Umbilical cord (tissue), 2 donors: ENCODE measurements around the gene NTRK3. TPM values are rescaled to one million over a fixed set of nuclear protein-coding genes. Genes with fewer than 3 reads are reported as not detected.
A peak's percentile ranks its signal among the peaks of the same experiment; 100 is the strongest.
"Not testable (repeated sequence)": the region's sequence is repeated elsewhere in the genome, so short reads cannot be mapped to it uniquely, and the experiment has no call there.

Source experiments
- DNase-seq: peaks from one replicate; pipeline ENCODE4 v3.0.0-alpha.2; 2015; ENCODE audit warnings: low spot score
- total RNA-seq: library from RNA; depleted of rRNA; stranded (reverse); fragments of >200 nt; gene quantifications from one replicate; pipeline ENCODE4 v1.2.3, GENCODE V29; 2014; ENCODE audit warnings: low replicate concordance; ENCODE audit not compliant: insufficient read depth

Gene NTRK3
- total RNA-seq, 1 donor from 2014 or later: 24.1 TPM

DNA sequence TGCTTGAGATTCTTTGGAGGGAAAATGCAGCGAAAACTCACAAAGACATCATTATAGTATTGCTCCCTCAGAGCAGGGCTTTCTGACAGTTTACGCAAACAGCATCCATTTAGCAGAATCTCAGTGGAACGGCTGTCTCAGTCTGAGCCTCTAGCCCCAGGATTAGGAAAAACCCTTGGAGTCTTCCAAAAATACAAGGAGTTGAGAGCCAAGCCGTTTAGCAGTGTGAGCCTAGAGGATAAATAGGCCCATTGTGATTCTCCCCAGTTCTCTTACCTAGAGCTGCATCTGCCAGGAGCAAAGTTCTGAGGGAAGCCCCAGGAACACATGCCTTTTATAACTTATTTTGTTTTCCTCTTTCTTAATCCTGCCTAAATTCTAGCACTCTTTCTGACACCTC, 359.6 kb downstream of the NTRK3 start:
- no peak for DNase-seq

DNA sequence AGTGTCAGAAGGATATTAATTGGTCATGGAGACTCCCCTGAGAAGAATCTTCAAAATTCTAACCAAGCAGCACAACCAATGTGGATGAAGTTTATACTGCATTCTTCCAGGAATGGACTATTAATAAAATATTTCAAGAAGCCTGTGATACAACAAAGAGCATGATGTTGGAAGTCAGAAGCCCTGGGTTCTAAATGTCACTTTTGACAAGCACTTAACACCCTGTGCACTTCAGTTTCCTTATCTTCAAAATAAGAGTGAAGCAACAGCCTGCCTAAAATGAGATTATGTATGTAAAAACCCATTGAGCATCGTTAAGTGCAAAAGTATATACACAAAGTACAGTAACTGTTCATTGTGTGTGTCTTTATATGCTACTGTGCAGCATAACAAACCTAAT, 369.4 kb downstream of the NTRK3 start:
- no peak for DNase-seq

DNA sequence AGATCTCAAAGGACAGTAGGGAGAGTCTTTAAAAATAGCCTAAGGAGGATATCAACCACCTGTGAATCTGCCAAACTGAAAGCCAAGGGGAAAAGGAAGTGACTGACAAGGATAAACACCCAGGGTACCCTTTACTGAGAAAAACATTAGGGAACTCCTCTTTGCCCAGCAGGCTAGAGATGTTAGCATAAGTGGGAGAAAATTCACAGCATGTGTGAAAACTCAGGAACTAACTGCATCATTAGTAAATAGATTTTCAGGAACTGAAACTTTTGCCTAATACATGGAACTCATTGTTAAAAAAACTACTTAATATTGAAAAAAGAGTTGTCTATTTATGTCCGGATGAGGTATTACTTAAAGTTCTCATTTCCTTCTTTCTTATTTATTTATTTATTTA, 375.5 kb downstream of the NTRK3 start:
- no peak for DNase-seq

DNA sequence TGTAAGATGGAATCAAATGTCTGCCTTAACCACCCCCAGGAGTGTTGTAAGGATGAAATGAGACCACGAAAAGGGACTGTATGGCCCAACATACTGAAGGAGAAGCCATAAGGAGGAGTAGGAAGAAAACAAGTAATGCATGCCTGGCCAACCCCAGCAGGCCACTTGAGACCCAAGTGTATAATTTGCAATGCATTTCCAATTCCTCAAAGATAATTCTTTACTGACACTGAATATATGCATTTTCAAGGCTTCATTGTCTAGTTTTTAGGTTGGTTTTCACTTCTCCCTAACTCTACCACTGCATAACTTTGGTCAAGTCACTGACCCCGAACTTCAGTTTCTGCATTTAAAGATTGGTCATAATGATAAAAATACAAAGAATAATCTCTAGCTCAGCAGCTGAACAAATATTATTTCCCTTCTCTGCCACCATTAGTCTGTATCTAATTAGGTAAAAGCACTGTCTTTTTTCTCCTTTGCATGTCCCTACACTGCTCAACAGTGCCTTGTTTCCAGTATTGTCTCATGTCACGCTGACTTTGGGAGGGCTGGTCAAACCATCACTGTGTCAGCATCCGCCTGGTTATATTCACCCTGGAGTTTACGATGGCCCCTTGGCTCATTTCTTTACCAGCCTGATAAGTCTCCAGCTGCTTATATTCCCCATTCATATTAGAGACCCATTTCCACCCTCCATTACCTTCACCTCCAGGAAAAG, 378.6 kb downstream of the NTRK3 start:
- no peak for DNase-seq

DNA sequence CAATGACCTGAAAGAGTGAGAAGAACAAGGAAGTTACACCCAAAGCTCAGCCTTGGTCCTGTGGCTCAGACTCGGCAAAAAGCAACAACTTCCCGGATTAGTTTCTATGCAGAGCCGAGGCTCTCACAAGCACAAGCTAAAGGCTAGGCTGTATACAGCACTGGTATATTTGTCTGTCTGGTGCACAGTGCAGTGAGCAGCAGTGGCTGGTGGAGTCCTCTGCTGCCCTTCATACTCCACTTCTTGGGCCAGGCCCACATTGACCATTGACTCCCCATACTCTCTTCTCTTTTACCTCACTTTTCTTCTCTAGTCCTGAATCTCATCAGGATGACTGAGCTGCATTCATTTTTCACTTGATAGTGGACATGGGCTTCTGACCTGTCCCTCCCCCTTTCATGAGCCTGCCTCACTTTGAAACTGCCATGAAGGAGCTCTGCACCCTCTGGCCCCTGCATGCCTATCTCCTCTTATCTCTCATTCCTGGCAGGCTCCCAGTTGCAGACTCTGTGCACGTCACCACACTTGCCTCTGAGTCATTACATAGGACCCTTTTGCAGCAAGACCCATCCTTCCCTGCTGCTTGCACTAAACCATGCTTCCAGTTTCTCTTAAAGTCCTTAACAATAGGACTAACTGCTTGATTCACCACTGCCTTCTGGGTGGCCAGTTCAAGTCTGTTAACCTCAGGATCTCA, 379.3 kb downstream of the NTRK3 start:
- peak; percentile 95 for DNase-seq

DNA sequence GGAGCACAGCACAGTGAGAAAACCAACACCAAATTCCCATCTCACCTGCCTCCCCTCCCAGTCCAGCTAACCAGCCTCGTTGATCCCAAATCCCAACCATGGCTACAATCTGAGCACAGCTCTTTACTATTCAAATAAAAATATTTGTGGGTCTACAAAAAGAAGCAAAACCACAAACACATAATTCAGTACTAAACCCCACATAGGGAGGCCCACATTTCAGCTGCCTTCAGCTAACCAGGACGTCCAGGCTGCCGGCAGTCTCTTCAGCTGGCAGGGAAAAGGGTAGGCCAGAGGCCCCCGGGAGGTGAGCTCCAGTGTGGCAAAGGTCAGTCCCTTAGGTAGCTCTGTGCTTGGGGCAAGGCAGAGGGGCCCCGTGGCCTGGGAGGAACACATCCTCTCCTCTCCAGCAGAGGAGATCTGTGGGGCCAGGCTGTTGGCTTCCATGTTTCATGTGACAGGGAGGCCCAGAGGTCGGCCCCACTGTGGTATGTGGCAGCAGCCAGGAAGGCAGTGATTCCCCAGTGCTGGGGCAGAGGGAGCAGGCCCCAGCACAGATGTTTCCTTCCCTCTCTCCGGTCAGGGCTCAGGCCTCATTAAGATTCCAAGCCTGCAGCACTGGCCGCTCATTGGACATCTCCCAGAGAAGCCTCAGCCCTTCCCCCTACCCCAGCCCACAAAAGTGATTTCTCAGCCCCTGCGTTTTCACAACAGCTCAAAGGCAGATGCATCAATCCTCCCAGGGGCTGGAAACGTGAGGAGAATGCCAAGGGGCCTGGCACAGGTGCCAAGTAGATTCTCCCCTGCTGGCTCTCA, 381.4 kb downstream of the NTRK3 start:
- DNase-seq: peak; percentile 82

DNA sequence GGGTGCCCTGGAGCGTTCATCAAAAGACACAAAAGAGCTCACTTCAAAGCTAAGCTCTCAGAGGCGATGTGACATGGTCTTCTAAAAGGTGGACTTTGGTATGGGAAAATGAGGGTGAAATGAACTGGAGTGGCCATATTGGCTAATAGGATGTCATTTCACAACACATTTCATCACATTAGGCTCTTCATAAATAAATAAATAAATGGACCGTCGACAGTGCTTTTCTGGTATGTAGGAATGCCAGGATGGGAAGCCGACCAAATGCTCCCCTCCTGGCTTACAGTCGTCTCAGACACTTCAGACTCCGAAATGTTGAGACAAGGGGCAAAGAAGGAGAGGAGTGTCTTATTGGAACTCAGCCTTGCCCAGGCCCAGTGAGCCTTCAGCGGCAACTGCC, 383.0 kb downstream of the NTRK3 start:
- DNase-seq: no peak

DNA sequence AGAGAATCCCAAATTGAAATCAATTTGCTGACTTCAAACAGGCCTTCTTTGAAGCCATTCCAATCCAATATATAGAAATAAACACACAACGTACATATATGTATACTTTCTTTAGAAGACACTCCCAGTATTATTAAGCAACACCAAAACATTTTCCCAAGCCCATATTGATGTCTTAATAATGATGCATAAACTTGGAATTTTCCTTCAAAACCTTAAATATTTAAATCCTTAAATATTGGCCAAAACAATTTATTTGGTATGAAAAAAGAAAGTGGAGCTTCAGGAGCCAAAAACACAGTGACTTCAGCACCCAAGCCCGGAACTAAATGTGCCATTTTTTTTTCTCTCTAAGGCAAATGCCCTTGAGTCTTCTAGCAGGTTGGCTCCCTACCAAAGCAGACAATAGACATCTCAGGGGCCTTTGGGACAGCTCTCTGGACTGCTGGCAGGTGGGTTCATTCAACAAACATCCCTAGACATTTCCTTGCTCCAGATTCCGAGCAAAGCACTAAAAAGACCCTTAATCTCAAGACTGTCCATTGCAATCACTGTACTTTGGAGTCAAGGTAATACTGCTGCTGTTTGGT, 384.7 kb downstream of the NTRK3 start:
- no peak for DNase-seq

DNA sequence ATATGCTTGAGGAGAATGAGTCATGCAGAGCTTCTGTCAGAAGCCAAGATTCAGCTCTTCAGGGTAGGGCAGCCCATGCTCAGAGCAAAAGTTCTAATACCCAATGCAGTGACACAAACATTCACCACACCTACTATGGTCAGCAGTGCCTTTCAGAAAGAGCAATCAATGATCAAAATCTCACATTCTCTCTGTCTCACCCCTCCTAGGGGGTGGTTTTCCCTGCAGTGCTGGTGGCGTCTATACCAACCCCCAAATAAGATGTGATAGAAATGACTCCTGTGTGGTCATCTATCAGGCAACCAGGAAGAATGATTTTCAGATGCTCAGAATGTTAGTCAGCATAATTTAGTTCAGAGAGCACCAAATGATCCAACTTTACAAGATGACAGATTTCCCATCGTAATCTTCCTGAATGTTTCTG, 385.3 kb downstream of the NTRK3 start:
- no peak for DNase-seq

DNA sequence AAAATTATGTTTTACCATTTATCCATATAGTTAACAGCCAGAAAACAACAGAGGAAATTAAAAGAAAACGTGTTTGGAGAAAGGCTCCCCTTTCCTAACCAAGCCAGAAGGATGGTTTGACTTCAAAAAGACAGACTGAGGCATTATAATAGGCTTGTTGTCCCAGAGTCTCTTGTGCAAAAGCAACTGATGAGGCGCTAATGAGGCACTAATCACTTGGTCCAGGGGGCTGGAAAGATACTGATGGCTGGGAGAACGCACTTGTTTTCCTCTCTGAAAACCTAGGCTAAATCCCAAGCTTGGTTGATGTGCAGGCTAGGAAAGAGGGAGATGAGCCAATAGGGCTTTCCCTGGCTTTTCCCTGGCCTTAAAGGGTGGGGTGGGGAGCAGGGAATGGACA, 389.6 kb downstream of the NTRK3 start:
- no peak for DNase-seq

DNA sequence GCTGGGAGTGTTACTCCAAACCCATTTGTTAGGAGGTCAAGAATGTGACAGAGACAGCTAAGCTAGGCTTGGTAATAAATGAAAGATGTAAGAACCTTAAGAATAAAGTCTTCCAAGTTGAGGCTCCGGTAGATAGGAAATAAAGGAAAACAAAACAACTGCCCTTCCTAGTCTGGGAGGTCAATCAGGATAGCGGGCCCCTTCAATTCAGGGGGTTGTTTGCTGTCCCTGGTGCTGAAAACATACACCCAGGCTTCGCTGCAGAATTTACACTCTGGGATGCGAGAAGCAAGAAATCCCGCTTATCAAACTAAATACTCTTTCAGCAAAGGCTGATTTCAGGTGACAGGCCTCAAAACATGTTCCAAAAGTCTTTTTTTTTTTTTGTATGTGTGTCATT, 393.4 kb downstream of the NTRK3 start:
- peak; percentile 37 for DNase-seq

DNA sequence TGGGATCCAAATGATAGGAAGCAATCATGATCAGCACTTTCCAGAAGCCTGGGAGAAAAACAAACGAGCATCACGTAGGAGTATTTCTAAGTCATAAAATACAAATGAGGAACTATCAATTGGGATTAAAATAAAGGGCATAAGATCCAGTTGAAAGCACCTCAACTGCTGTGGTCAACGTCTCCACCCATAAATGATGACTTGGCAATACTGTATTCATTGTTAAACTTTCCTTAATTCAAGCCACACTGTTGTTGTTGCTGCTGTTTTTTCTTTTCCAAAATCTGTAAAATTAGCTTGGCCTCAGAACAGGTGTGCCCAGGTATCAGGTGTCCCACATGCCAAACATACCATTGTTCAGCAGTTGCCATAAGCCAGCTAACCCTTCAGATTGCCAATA, 395.8 kb downstream of the NTRK3 start:
- no peak for DNase-seq

DNA sequence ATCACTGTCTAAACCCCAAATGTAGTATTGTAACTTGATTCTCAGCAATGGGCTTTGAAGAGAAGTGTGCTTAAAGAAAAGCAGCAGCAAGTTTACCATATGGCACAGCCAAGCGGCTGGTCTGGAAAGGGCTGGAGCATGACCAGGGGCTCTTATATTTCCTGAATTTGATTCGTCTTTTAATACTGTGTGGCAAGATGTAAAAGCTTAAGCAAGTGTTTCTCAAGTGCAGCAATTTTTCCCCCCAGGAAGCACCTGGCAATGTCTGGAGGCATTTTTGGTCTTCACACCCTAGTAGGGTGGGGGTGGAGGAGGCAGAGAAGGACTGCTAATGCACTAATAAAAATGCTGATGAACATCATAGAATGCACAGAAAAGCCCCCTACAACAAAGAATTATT, 397.9 kb downstream of the NTRK3 start:
- no peak for DNase-seq

DNA sequence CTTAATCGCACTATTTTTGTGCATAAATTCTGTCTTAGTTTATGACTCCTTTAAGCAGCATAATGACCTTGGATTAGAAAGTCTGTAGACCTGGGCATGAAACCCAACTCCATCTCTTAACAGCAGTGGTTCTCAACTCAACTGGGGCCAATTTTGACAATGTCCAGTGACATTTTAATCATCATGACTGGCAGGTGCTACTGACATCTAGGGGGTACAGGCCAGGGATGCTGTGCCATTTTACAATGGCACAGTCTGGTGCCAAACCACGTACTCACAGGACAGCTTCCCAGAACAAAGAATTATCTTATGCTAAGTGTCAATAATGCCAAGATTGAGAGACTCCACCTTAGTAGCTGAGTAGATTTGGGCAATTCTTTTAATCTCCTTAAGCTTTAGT, 405.0 kb downstream of the NTRK3 start:
- no peak for DNase-seq

DNA sequence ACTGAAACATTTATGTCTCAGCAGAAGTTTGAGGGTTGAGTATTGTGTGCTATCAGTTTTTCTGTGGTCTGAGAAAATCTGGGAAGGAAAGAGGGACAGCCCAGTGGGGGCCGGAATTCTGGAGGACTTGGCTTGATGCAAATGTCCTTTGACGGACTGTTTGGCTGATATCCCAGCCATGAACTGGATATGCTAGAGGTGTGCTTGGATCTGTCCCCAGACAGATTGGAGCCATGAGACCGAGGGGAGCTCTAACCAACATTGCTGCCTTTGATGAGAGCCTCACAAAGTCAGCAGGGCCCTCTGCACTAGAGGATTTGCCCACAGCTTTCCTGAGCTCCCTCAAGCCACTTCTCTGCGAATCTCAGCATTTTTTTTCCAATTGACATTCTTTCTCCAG, 405.6 kb downstream of the NTRK3 start:
- no peak for DNase-seq

DNA sequence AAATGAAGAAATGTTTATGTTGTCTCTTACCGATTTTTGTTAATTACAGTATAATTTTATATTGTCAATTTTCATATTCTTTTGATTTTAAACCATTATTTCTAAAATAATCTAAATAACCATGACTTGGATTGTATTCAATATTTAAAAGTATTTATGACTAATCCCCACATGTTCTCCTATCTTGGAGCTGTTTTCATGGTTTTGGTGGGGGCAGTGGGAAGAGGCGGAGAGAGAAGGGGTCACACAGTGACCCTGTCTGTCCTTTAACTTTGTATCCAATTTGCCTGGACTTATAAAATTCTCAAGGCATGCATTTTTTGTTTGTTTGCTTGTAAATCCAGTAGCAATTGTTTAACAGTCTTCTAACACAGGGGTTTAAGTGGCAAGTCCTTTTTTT, 407.4 kb downstream of the NTRK3 start:
- no peak for DNase-seq

DNA sequence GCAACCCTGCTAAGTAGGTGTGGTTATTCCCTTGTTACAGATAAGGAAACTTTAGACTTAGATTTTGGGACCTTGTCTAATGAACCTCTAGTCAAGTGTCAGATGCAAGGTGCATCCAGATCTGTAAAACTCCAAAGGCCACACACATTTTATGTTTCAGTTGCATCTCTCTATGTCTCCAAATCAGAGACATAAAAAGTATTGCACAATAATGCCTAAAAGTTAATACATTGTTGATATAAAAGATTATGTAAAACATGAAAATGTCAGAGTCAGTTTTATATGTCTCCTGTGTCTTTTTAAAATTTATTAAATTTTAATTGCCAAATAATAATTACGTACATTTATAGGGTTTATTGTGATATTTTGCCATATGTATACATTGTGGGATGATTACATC, 408.5 kb downstream of the NTRK3 start:
- DNase-seq: no peak

DNA sequence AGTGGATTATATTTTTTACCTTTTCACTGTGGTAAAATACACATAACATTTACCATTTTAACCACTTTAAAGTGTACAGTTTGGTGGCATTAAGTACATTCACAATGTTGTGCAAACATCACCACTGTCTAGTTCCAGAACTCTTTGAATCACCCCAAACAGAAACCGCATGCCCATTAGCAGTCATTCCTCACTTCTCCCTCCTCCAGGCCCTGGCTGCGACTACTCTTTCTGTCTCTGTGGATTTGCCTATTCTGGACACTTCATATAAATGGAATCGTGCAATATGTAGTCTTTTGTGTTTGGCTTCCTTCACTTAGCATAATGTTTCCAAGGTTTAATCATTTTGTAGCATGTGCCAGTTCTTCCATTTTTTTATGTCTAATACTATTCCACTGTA, 409.8 kb downstream of the NTRK3 start:
- DNase-seq: no peak

DNA sequence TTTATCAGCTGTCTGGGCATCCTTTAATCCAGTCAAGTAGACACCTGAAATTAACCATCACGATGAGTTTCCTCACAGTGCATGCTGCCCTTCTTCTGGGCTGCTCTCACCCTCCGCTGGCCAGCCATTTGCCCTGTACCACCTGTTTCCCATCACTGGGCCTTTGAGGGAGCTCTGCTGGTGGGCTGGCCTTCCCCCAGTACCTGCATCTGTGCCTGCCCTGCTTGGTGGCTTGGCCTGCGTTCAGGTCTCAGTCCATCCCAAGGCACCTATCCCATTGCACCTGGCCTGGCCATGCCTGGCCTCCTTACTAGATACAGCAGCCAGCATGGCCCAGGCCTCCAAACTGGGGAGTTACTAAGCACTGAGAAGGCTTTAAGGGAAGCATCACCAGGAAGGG, 413.2 kb downstream of the NTRK3 start:
- no peak for DNase-seq

DNA sequence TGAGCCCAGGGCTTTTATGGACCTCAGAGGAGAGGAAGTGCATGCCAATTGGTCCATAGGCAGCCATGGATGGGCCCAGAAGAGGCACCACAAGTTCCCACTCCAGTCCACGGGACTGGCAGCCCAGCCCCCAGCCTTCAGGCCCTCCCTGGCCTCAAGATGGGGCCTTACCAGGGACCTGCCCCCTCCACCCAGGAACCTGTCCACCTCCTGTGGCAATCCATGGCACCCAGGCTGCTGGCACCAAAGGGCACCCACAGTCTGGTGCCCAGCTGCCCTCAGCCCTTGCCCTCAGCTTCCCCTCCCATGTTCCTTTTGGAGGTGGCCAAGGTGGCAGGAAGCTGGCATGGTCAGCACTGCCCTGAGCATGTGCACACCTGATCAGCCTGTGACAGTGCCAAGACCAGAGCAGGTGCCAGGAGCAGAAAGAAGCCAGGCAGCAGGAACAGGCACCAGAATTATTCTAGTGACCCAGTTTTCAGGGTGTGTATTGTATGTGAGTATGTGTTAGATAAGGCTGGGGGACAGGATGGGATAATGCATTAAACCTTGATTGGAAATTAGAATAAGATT, 415.0 kb downstream of the NTRK3 start:
- DNase-seq: no peak

DNA sequence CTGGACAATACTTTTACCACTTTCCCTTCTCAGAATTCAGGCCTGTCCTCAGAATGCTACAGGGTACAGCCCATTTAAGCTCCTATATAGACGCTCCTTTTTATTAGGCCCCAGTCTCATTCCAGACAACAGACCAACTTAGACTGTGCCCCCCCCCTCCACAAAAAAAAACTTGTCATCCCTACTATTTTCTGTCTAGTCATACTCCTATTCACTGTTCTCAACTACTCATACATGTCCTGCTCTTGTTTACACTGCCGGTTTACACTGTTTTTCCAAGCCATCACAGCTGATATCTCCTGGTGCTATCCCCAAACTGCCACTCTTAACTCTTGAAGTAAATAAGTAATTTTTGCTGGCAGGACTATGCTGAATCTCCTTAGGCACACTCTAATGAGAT, 420.7 kb downstream of the NTRK3 start:
- DNase-seq: not testable (repeated sequence)

DNA sequence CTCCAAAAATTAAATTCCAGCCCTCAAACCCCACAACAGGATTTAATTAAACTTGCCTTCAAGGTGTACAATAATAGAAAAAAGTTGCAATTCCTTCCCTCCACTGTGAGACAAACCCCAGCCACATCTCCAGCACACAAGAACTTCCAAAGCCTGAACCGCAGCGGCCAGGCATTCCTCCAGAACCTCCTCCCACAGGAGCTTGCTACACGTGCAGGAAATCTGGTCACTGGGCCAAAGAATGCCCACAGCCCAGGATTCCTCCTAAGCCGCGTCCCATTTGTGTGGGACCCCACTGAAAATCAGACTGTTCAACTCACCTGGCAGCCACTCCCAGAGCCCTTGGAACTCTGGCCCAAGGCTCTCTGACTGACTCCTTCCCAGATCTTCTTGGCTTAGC, 423.2 kb downstream of the NTRK3 start:
- not testable (repeated sequence) for DNase-seq
